ENCODE data around the gene NOSIP. TPM values are rescaled to one million over a fixed set of nuclear protein-coding genes. Genes with fewer than 3 reads are reported as not detected.

The NOSIP gene
- total RNA-seq, result 49.6 and 72.9 TPM in 2 replicates

DNA sequence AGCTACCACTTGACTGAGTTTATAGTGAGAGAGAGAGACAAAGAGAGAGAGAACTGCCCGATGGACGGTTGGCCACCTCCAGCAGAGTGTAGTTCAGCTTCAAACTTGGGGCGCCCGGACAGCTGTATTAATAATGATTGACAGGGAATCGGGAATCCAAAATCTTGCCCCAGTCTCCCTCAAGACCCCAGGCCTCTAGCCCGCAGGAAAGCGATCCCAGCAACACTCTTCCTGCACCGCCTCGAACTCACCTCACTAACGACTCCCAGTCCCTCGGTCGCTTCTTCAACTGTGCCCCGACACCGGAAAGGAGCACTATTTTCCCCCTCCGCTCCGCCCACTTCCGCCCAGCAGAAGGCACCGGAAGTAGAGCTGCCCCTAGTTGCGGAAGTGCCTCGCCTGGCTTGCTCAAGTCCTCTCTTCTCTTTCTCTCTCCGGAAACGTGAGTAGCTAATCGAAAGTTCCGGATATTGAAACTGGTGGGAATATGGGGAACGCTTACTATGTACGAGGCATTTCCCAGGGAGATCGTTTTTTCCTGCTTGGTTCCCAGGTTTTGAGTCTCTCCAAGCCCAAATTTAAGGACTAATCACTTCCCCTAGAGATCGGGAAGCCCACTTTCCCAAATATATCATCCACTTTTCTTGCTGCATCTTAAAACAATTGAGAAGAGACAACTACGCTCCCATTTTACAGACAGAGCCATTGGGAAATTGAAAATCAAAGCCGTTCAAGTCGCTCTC is at the start of gene NOSIP:
Gene NOSIP (minus strand): TSS at position 293 of the 743 bp plus-strand sequence. CDS start 19,865 bp downstream, outside the sequence.

DNA sequence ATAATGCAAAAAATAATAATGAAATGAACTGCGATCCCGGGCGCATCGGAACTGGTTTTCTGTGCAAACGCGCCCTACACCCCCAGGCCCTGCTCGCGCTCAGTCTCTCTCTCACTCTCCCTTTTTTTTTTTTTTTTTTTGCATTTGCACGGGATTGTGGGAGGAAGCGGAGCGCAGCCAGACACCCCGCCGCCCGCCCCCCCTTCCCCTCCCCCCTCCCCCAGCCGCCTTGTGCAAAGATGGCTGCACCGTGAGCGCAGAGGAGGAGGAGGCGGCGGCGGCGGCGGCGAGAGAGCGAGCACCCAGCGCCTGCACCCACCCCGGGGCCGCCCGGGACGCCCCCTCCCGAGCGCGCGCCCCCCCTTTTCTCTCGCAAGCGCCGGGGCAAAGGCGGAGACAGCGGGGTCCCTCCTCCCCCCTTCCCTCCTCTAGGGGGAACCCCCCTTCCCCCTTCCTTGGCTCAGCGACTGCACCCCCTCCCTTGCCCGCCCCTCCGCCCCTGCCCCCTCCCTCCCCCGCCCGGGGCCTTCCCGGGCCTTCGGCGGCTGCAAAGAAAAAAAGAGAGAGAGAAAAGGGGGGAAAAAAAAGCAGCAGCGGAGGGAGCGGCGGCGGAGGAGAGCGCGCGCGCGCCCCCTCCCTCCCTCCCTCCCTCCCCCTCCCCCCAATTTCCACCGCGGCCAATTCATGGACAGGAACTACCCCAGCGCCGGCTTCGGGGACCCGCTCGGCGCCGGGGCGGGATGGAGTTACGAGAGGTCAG is 10.8 kb upstream of the NOSIP start, which contains the start of gene PRR12:
Gene PRR12 (plus strand): TSS at position 212 of the 760 bp plus-strand sequence. CDS start 473 bp downstream, at position 685.

DNA sequence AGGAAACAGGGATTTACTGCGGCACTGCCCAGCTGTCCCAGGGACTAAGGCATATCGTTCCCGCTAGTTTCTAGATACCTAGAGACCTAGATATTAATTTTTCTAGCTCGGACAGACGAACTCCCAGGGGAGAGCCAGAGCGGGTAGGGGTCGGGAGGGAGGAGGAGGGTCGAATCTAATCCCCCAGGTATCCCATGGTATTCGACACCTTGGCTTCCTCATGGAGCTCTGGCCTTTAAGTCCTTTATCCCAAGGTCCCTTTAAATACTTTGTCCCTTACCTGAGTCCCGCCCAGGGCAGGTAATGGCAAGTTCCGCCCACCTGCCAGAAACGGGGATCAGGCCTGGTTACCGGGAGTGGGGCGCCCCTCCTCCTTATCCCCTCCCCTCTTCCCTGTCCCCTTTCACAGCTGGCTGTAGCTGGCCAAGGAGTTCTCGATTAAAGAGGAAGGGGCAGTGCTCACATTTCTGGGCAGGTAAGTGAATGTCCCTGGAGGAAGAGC is 702 bp upstream of the NOSIP start, which contains the start of gene PRRG2:
Gene PRRG2 (plus strand): TSS at position 310 of the 502 bp plus-strand sequence. CDS start 1,904 bp downstream, outside the sequence.

Other genes with a start within 250 kb of the NOSIP start
- gene CD37, start 245.2 kb downstream of the NOSIP start, total RNA-seq, result 0.28 TPM in 1 of 2 replicates, not detected in the other
- 14.7 and 25.9 TPM in 2 replicates for gene TEAD2, start 218.1 kb downstream of the NOSIP start, total RNA-seq
- not detected in 2 replicates for gene DKKL1, start 216.7 kb downstream of the NOSIP start, total RNA-seq
- gene KASH5, start 192.3 kb downstream of the NOSIP start, total RNA-seq, result not detected in 2 replicates
- not detected in 2 replicates for gene PTH2, start 157.1 kb downstream of the NOSIP start, total RNA-seq
- not detected in 2 replicates for gene GFY, start 155.2 kb downstream of the NOSIP start, total RNA-seq
- 0.19 and 1.1 TPM in 2 replicates for gene SLC17A7, start 139.0 kb downstream of the NOSIP start, total RNA-seq
- 133 and 157 TPM in 2 replicates for gene PIH1D1, start 128.7 kb downstream of the NOSIP start, total RNA-seq
- 17.2 and 59.2 TPM in 2 replicates for gene ALDH16A1, start 127.3 kb downstream of the NOSIP start, total RNA-seq
- 1.5 and 3.4 TPM in 2 replicates for gene FLT3LG, start 106.3 kb downstream of the NOSIP start, total RNA-seq
- 2,978 and 3,842 TPM in 2 replicates for gene RPL13A, start 92.9 kb downstream of the NOSIP start, total RNA-seq
- 3,515 and 5,692 TPM in 2 replicates for gene RPS11, start 84.1 kb downstream of the NOSIP start, total RNA-seq
- gene FCGRT, start 67.9 kb downstream of the NOSIP start, total RNA-seq, result 19.0 and 69.3 TPM in 2 replicates
- 198 and 257 TPM in 2 replicates for gene RCN3, start 52.6 kb downstream of the NOSIP start, total RNA-seq
- gene PRRG2, start 760 bp upstream of the NOSIP start, total RNA-seq, result 0.19 and 1.1 TPM in 2 replicates
- 1.1 and 1.3 TPM in 2 replicates for gene PRR12, start 10.6 kb upstream of the NOSIP start, total RNA-seq
- 60.8 and 71.9 TPM in 2 replicates for gene RRAS, start 59.6 kb upstream of the NOSIP start, total RNA-seq
- 10.1 and 21.5 TPM in 2 replicates for gene SCAF1, start 61.7 kb upstream of the NOSIP start, total RNA-seq
- 48.8 and 80.3 TPM in 2 replicates for gene IRF3, start 85.3 kb upstream of the NOSIP start, total RNA-seq
- 2.8 and 12.8 TPM in 2 replicates for gene BCL2L12, start 85.4 kb upstream of the NOSIP start, total RNA-seq
- 274 and 493 TPM in 2 replicates for gene PRMT1, start 96.7 kb upstream of the NOSIP start, total RNA-seq
- 0.56 and 0.77 TPM in 2 replicates for gene ADM5, start 109.0 kb upstream of the NOSIP start, total RNA-seq
- 13.0 and 15.5 TPM in 2 replicates for gene CPT1C, start 110.6 kb upstream of the NOSIP start, total RNA-seq
- gene TSKS, start 182.8 kb upstream of the NOSIP start, total RNA-seq, result 0.28 and 0.38 TPM in 2 replicates
- 67.4 and 102 TPM in 2 replicates for gene AP2A1, start 186.4 kb upstream of the NOSIP start, total RNA-seq
- gene FUZ, start 232.7 kb upstream of the NOSIP start, total RNA-seq, result 23.7 and 26.8 TPM in 2 replicates
- gene MED25, start 237.7 kb upstream of the NOSIP start, total RNA-seq, result 14.0 and 14.1 TPM in 2 replicates

All from regular cardiac myocyte (primary cell).